Brain microvascular endothelial cell (primary cell): Measurements from ENCODE around the gene IKZF3.
A peak's percentile ranks its signal among the peaks of the same experiment; 100 is the strongest.

Source experiments
- DNase-seq: peaks from one replicate; pipeline ENCODE4 v3.0.0-alpha.2; 2020
- H3K27ac ChIP-seq: fragments of 250-450 bp; sonication (Bioruptor Pico); 2 replicates; pipeline ENCODE4 v1.5.1; 2020; ENCODE audit warnings: mild to moderate bottlenecking, moderate library complexity
- H3K27me3 ChIP-seq: fragments of 250-450 bp; sonication (Bioruptor Pico); replicated peaks from 2 replicates; pipeline ENCODE4 v1.5.1; 2020; ENCODE audit warnings: mild to moderate bottlenecking
- H3K36me3 ChIP-seq: fragments of 250-450 bp; sonication (Bioruptor Pico); replicated peaks from 2 replicates; pipeline ENCODE4 v1.5.1; 2020; ENCODE audit warnings: mild to moderate bottlenecking
- H3K4me3 ChIP-seq: 2 replicates; pipeline ENCODE4 v1.5.1; 2011; ENCODE audit warnings: low read depth, mild to moderate bottlenecking, control low read depth, low read length, moderate library complexity
- in situ Hi-C: cut with HindIII; loops from 2 replicates; pipeline ENCODE4 v1.10.0; 2017; ENCODE audit warnings: low sequenced_read_pairs, low pct_ligation_motif_present
- TF ChIP-seq, protein P1 (sequence below): IDR thresholded peaks from 2 replicates; pipeline ENCODE4 v1.5.1; 2011; ENCODE audit warnings: low read depth, mild to moderate bottlenecking, moderate library complexity, low read length, control low read depth, inconsistent platforms; ENCODE audit errors: missing control alignments

IKZF3 gene

DNA sequence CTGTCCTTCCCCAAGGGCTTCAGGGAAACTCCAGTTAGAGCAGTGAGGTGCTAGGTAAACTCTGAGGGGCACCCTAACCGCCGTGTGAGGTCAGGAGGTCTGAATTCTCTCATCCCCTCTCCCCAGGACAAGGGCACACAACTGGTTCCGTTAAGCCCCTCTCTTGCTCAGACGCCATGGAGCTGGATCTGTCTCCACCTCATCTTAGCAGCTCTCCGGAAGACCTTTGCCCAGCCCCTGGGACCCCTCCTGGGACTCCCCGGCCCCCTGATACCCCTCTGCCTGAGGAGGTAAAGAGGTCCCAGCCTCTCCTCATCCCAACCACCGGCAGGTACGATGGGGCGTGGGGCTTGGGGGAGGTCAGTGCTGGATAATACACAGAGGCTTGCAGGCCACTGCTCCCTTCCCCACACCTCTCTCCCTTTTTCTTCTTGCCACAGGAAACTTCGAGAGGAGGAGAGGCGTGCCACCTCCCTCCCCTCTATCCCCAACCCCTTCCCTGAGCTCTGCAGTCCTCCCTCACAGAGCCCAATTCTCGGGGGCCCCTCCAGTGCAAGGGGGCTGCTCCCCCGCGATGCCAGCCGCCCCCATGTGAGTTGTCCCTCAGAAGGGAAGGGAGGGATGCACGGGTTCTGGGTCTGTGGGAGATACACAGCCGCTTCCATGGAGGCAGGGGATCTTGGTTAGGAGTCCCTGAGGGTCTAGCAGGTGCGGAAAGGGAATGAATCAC is 121.8 kb downstream of the IKZF3 start:
- no peak for DNase-seq
- no peaks in the 10 kb centered on the region for H3K36me3 ChIP-seq
- no peak overlapping the region for H3K27ac ChIP-seq
- TF ChIP-seq, protein P1, sequence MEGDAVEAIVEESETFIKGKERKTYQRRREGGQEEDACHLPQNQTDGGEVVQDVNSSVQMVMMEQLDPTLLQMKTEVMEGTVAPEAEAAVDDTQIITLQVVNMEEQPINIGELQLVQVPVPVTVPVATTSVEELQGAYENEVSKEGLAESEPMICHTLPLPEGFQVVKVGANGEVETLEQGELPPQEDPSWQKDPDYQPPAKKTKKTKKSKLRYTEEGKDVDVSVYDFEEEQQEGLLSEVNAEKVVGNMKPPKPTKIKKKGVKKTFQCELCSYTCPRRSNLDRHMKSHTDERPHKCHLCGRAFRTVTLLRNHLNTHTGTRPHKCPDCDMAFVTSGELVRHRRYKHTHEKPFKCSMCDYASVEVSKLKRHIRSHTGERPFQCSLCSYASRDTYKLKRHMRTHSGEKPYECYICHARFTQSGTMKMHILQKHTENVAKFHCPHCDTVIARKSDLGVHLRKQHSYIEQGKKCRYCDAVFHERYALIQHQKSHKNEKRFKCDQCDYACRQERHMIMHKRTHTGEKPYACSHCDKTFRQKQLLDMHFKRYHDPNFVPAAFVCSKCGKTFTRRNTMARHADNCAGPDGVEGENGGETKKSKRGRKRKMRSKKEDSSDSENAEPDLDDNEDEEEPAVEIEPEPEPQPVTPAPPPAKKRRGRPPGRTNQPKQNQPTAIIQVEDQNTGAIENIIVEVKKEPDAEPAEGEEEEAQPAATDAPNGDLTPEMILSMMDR, result no peak
- no peaks in the 10 kb centered on the region for H3K27me3 ChIP-seq
- in situ Hi-C loops, result no loop called here
- H3K4me3 ChIP-seq, result no peak overlapping the region

DNA sequence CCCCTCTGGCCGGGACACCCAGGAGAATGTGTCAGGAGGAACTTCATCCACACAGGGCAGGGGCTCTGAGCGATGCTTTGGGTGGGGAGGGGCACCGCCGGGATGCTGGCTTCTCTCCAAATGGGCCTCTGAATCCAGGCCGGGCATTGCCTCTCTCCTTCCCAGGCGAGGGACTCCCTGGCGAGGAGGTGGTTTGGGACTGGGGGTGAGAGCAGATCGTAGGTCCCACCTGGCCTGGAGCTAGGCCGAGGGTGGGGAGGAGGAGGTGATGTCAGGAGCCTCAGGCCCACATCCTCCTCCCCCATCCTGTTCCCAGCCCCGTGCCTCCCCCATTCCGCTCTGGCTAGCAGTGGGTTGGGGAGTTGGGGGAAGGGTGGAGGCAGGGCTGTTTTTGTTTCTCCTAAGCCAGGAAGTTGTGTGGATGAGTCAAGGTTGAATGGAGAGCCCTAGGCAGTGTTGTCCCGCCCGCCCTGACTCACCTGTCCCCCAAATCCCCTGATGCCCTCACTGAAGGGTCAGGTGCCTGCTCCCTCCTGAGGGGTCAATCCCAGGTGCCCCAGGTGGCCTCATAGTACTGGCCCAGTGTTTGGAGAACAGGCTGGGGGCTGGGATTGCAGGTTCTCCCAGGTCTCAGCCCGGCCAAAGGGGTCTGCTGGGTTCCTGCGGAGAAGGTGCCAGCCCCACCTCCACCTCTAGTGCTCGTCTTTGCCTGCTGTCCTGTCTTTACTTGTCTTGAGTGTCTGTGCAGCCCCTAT is 123.6 kb downstream of the IKZF3 start:
- in situ Hi-C loops, result no loop called here

DNA sequence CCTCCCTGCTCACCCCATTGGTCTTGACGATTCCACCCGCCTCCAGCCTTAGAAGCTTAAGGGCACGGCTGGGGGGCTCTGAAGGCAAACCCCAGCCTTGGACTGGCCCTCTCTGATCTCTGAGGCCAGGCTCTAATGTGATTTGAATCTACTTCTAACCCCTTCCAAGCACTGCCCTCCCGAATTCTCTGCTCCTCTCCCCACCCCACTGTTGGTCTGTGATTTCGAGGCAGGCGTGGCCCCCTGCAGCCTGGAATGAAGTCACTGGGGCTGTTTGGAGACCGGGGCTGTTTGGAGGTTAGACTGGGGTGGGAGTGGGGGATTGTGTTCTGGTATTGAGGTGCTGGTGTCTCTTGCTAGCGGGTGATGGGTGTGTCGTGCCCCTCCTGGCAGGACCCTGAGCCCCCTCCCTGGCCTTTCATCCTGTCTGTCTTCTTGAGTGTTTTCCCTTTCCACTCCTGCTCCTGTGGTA is 124.2 kb downstream of the IKZF3 start:
- no peak for DNase-seq
- in situ Hi-C loops, result no loop called here
- Histone ChIP-seq H3K27ac (no peak overlapping the region), H3K4me3 (peak overlapping the region; percentile 3), H3K36me3 (no peaks in the 10 kb centered on the region), H3K27me3 (no peaks in the 10 kb centered on the region)
- TF ChIP-seq, protein P1, result peak; percentile 14

More for the DNA sequence above, 123.6 kb downstream of the IKZF3 start:
- Histone ChIP-seq H3K27me3 (no peaks in the 10 kb centered on the region), H3K27ac (no peak overlapping the region), H3K4me3 (peak overlapping the region; percentile 20), H3K36me3 (no peaks in the 10 kb centered on the region)
- peak; percentile 41 for DNase-seq
- TF ChIP-seq, protein P1, result no peak

DNA sequence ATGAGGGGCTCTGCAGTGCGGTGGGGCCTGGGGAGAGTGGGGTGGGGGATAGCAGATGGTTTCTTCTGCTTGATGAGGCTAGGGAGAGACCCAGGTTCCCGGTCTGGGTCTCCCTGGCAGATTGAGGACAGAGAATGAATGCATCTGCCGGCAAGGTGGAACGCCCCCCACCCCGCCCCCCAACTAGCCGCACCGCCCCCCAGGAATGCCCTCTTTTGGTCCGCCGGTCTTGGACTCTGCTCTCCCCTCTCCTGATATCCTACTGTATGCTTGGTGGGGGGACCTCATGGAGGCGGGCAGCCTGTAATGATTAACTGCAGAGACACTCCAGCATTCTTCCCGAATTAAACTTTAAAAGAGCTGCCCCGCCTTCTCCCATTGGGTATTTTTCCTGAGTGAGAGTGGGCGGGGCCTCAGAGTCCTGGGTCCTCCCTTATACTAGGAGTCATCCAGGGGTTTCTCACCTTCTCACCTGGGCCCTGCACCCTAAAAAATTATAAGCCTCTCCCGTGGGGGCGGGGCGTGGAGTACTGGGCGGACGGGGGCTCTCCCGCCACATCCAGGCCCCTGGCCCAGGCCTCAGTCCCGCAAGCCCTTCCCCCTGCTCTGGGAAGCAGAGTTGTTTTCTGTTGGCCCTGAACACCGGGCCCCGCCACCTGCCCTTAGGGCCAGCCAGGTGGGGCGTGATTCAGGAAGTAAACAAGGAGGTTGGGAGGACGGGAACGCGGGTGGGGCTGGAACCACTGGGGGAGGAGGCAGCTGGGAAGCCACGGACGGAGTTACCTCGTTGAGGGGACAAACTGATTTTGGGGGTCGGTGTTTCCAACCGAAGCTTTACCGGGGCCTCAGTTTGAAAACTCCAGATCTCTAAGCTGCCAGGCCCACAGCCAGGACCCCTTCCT is 124.9 kb downstream of the IKZF3 start:
- in situ Hi-C loops, result no loop called here
- Histone ChIP-seq H3K27me3 (no peaks in the 10 kb centered on the region), H3K4me3 (peak overlapping the region; percentile 1), H3K36me3 (no peaks in the 10 kb centered on the region), H3K27ac (no peak overlapping the region)
- TF ChIP-seq, protein P1, result no peak
- DNase-seq, result no peak

DNA sequence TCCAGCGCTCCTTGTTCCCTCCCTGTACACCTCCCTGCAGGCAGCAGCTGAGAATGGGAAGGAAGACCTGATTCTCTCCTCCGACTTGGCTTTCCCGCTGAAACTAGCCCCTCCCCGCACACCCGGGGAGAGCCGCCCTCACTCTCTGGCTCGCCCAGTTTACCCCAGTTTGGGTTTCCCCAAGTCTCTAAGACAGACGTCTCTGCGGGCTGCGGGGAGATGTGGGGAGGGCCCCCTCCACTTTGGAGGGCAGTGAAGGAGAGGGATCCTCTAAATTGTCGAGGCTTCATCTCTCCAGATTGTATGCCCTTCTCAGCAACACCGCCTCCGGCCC is 125.6 kb downstream of the IKZF3 start:
- Histone ChIP-seq H3K27me3 (no peaks in the 10 kb centered on the region), H3K36me3 (no peaks in the 10 kb centered on the region), H3K4me3 (peak overlapping the region; percentile 15), H3K27ac (no peak overlapping the region)
- no peak for DNase-seq
- in situ Hi-C loops, result no loop called here
- TF ChIP-seq, protein P1, result no peak
